Heart left ventricle (tissue), 13 donors: ENCODE data around the gene NBL1.

Experiments used
- CTCF ChIP-seq, 12 donors: fragments of 200-600 bp; sonication (generic) in 4 of 12; IDR thresholded peaks; one replicate each; pipeline versions ENCODE4 v1.5.0 to v1.8.0; 2018 to 2022; ENCODE audit warnings: antibody characterized with exemption in 12 of 12, mild to moderate bottlenecking in 5 of 12
- POLR2A ChIP-seq, 2 donors: fragments of 450-650 bp; IDR thresholded peaks; one replicate each; pipeline ENCODE4 v1.6.1; 2017; ENCODE audit warnings: antibody characterized with exemption in 2 of 2, mild to moderate bottlenecking in 2 of 2, moderate library complexity in 2 of 2
- donor health status: ischemic (EF 13 %, LVEDD 7.1; RV severe dilation, severe dysfunction).
- donor health status: DM: no; HTN: yes; CAD: no.
- donor health status: DM: no; HTN: no; CAD: no.
- donor health status: ischemic (EF 25% LVEDD 6.9; RV normal size, moderate dysfunction).
- donor health status: ischemic (EF 25% LVEDD 5.7; RV mildly dilated, moderate dysfunction).
- donor health status: ischemic (EF 35%, LVEDD 5.7; RV mildly dilated, moderate dysfunction).
- donor health status: nonischemic (EF 11% LVEDD 7.7; RV severe dilation, severe dysfunction).
- donor health status: DM: yes; HTN: yes; CAD: no.
- donor health status: PGD.
- donor health status: ischemic (EF 29% LVEDD 5.4; RV normal size, mild dysfunction).
- donor health status: nonischemic (EF 23%, LVEDD 6.1; RV moderate dilation, normal function).

- no peak for TF ChIP-seq CTCF (IDR thresholded peaks at IDR 0.05)
- TF ChIP-seq POLR2A (IDR thresholded peaks at IDR 0.05): no peak
These were observed 4.1 kb downstream of the NBL1 start for GRCh38 chr1:19648239-19648638.
